ENCODE results near the gene CDCP1. TPM values are rescaled to one million over a fixed set of nuclear protein-coding genes. Genes with fewer than 3 reads are reported as not detected.

The CDCP1 gene
- total RNA-seq, 1 donor from 2014 or later = under 0.01 TPM

DNA sequence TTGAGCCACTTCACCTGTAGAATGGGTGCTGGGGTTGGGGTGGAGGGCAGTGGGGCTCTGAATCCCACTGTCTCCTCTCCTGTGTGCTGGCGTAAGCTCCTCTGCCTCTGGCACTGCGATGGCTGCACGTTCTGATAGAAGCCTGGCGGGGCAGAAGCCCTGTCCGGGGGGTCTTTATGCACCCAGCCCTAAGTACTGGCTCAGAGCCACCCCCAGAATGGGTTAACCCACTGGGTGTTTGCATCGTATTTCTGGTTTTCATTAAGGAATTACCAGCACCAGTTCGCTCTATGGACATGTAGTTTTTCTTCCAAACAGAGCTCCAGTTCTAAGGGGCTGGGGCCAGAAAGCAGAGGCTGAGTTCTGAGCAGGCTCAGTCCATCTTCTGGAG lies 37.7 kb upstream of the CDCP1 start:
- Histone ChIP-seq H3K9ac (ENCODE audit: low read depth in 1 of 3, low read length in 3 of 3) (no peak overlapping the region), H3K4me1 (ENCODE audit: control insufficient read depth in 3 of 3, insufficient read depth in 3 of 3, low read length in 3 of 3) (peaks cover 9 to 20% (median 10%) of the 10 kb centered on the region in 3 donors)

DNA sequence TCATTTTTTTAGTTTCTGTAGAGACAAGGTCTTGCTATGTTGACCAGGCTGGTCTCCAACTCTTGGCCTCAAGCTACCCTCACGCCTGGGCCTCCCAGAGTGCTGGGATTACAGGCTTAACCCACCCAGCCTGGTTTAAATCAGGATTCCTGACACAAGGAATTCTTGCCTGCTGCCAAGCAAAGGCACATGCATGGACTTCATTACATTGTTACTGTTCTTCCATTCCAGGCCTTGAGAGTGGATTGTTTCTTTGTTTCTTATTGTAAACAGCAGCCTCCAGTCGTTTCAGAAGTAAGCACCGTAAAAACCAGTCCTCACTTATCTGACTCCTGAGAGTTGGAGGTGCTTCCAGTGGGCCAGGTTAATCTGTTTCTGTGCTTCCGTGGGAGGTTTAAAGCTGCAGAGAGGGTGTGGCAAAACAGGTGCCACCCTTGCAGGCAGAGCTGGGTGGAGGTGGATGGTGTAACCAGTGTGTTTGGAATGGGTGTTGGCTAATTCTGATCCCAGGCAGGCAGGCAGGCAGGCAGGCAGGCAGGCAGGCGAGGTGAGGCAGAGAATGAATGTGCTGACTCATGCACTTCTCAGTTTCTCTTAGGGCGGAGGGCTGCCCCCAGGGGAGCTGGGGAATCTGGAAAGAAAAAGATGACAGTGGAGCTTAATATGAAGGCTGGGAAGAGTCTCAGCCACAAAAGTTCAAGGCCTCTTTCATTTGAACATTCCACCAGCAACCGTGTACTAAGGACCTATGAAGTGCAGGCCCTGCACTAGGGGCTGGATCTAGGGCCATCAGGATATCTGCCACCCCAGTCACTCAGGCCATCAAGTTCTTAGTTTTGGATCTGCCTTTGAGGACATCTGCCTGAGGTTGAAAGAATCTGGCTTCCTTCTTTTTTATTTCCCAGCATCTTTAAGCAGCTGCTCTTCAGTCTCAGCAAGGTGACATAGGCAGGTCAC lies 37.0 kb upstream of the CDCP1 start:
- H3K9ac ChIP-seq (ENCODE audit: low read depth in 1 of 3, low read length in 3 of 3) = no peak overlapping the region
- peak overlapping the region in 1 of 3 donors; percentile 9 for H3K4me3 ChIP-seq (ENCODE audit: low read length in 3 of 3)
- H3K4me1 ChIP-seq (ENCODE audit: control insufficient read depth in 3 of 3, insufficient read depth in 3 of 3, low read length in 3 of 3) = peaks cover 15 to 26% (median 16%) of the 10 kb centered on the region in 3 donors
- H3K27me3 ChIP-seq (ENCODE audit: control insufficient read depth in 3 of 3, insufficient read depth in 3 of 3, low read length in 3 of 3) = no peaks in the 10 kb centered on the region
- H3K36me3 ChIP-seq (ENCODE audit: control insufficient read depth in 3 of 3, insufficient read depth in 3 of 3, low read length in 3 of 3) = no peaks in the 10 kb centered on the region
- H3K9me3 ChIP-seq (ENCODE audit: control insufficient read depth in 3 of 3, low read length in 3 of 3) = no peaks in the 10 kb centered on the region
- H3K27ac ChIP-seq (ENCODE audit: low read depth, low read length) = peak overlapping the region; percentile 44

More for the DNA sequence above, 37.7 kb upstream of the CDCP1 start:
- Histone ChIP-seq H3K27ac (ENCODE audit: low read depth, low read length) (no peak overlapping the region), H3K9me3 (ENCODE audit: control insufficient read depth in 3 of 3, low read length in 3 of 3) (no peaks in the 10 kb centered on the region), H3K4me3 (ENCODE audit: low read length in 3 of 3) (no peak overlapping the region), H3K36me3 (ENCODE audit: control insufficient read depth in 3 of 3, insufficient read depth in 3 of 3, low read length in 3 of 3) (no peaks in the 10 kb centered on the region), H3K27me3 (ENCODE audit: control insufficient read depth in 3 of 3, insufficient read depth in 3 of 3, low read length in 3 of 3) (no peaks in the 10 kb centered on the region)

GRCh38 chr3:45181496-45181895 lies 35.3 kb upstream of the CDCP1 start:
- Histone ChIP-seq H3K9me3 (ENCODE audit: control insufficient read depth in 3 of 3, low read length in 3 of 3) (no peaks in the 10 kb centered on the region), H3K4me1 (ENCODE audit: control insufficient read depth in 3 of 3, insufficient read depth in 3 of 3, low read length in 3 of 3) (peaks cover 20 to 38% (median 21%) of the 10 kb centered on the region in 3 donors), H3K4me3 (ENCODE audit: low read length in 3 of 3) (no peak overlapping the region), H3K27me3 (ENCODE audit: control insufficient read depth in 3 of 3, insufficient read depth in 3 of 3, low read length in 3 of 3) (no peaks in the 10 kb centered on the region), H3K9ac (ENCODE audit: low read depth in 1 of 3, low read length in 3 of 3) (no peak overlapping the region), H3K36me3 (ENCODE audit: control insufficient read depth in 3 of 3, insufficient read depth in 3 of 3, low read length in 3 of 3) (no peaks in the 10 kb centered on the region), H3K27ac (ENCODE audit: low read depth, low read length) (no peak overlapping the region)

- H3K9ac ChIP-seq (ENCODE audit: low read depth in 1 of 3, low read length in 3 of 3) = no peak overlapping the region
- H3K9me3 ChIP-seq (ENCODE audit: control insufficient read depth in 3 of 3, low read length in 3 of 3) = no peaks in the 10 kb centered on the region
- H3K27me3 ChIP-seq (ENCODE audit: control insufficient read depth in 3 of 3, insufficient read depth in 3 of 3, low read length in 3 of 3) = no peaks in the 10 kb centered on the region
- H3K27ac ChIP-seq (ENCODE audit: low read depth, low read length) = no peak overlapping the region
- H3K4me1 ChIP-seq (ENCODE audit: control insufficient read depth in 3 of 3, insufficient read depth in 3 of 3, low read length in 3 of 3) = peaks cover 20 to 38% (median 21%) of the 10 kb centered on the region in 3 donors
- H3K36me3 ChIP-seq (ENCODE audit: control insufficient read depth in 3 of 3, insufficient read depth in 3 of 3, low read length in 3 of 3) = no peaks in the 10 kb centered on the region
- no peak overlapping the region for H3K4me3 ChIP-seq (ENCODE audit: low read length in 3 of 3)
Observed at GRCh38 chr3:45180899-45181298, 34.7 kb upstream of the CDCP1 start.

- Histone ChIP-seq H3K4me3 (ENCODE audit: low read length in 3 of 3) (no peak overlapping the region), H3K27me3 (ENCODE audit: control insufficient read depth in 3 of 3, insufficient read depth in 3 of 3, low read length in 3 of 3) (no peaks in the 10 kb centered on the region), H3K9ac (ENCODE audit: low read depth in 1 of 3, low read length in 3 of 3) (no peak overlapping the region), H3K4me1 (ENCODE audit: control insufficient read depth in 3 of 3, insufficient read depth in 3 of 3, low read length in 3 of 3) (peaks cover 20 to 38% (median 21%) of the 10 kb centered on the region in 3 donors), H3K27ac (ENCODE audit: low read depth, low read length) (no peak overlapping the region), H3K9me3 (ENCODE audit: control insufficient read depth in 3 of 3, low read length in 3 of 3) (no peaks in the 10 kb centered on the region), H3K36me3 (ENCODE audit: control insufficient read depth in 3 of 3, insufficient read depth in 3 of 3, low read length in 3 of 3) (no peaks in the 10 kb centered on the region)
Observed at GRCh38 chr3:45180051-45180450, 33.9 kb upstream of the CDCP1 start.

DNA sequence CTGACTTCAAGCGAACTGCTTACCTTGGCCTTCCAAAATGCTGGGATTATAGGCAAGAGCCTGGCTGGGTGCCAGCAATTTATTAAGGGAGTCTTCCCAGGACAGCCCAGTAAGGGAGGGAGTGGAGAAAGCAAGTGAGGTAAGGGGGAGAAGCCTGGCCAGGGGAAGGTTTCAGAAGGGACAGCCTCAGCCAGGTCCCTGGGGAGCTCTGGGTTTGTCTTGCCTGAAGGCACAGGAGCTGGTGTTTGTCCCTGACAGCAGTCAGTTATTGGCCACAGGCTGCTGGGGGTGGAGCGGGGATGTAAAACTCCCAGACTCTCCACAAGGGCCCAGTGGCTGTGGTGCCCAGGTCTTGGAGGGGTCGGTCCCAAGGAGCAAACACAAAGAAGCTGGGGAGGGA lies 33.0 kb upstream of the CDCP1 start:
- H3K9me3 ChIP-seq (ENCODE audit: control insufficient read depth in 3 of 3, low read length in 3 of 3) = no peaks in the 10 kb centered on the region
- no peaks in the 10 kb centered on the region for H3K27me3 ChIP-seq (ENCODE audit: control insufficient read depth in 3 of 3, insufficient read depth in 3 of 3, low read length in 3 of 3)
- peak overlapping the region; percentile 63 for H3K27ac ChIP-seq (ENCODE audit: low read depth, low read length)
- H3K9ac ChIP-seq (ENCODE audit: low read depth in 1 of 3, low read length in 3 of 3) = no peak overlapping the region
- H3K4me1 ChIP-seq (ENCODE audit: control insufficient read depth in 3 of 3, insufficient read depth in 3 of 3, low read length in 3 of 3) = peaks cover 20 to 38% (median 21%) of the 10 kb centered on the region in 3 donors
- no peak overlapping the region for H3K4me3 ChIP-seq (ENCODE audit: low read length in 3 of 3)
- no peaks in the 10 kb centered on the region for H3K36me3 ChIP-seq (ENCODE audit: control insufficient read depth in 3 of 3, insufficient read depth in 3 of 3, low read length in 3 of 3)

DNA sequence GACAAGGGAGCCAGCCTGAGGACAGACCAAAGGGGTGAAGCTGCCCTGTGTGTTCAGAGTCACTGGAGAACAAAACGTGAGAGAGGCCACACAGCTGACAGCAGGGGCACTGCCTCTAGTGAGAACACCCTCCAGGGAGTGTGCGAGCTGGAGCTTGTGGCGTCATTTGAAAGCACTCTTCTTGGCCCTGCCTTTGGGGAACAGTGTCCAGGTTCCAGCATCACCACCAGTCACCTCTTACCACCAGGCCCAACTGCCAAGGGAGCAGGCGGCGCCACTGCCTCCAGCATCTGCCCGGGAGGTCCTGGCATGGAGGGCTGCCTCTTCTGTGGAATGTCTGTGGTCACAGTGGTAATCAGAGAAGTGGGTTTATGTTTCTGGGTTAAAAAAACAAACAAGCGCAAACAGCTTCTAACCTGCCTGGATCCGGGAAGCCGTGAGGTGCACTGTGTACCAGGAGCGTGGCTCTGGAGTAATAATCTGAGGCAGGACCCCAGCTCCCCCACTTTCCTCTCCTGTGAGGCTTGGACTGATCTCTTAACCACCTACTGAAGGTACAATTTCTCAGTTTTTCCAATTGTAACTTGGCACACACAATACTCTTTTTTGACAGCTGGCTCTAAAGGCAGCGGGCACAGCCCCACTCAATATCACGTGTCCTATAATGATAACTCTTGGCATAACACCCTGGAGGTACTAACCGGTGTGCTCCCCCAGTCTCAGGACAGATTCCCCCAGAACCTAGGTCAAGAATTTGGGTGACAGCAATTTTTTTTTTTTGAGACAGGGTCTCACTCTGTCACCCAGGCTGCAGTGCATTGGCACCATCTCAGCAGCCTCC lies 32.2 kb upstream of the CDCP1 start:
- no peaks in the 10 kb centered on the region for H3K27me3 ChIP-seq (ENCODE audit: control insufficient read depth in 3 of 3, insufficient read depth in 3 of 3, low read length in 3 of 3)
- peak overlapping the region in 1 of 3 donors; percentile 13 for H3K4me3 ChIP-seq (ENCODE audit: low read length in 3 of 3)
- H3K4me1 ChIP-seq (ENCODE audit: control insufficient read depth in 3 of 3, insufficient read depth in 3 of 3, low read length in 3 of 3) = peaks cover 20 to 33% (median 21%) of the 10 kb centered on the region in 3 donors
- H3K9me3 ChIP-seq (ENCODE audit: control insufficient read depth in 3 of 3, low read length in 3 of 3) = no peaks in the 10 kb centered on the region
- H3K27ac ChIP-seq (ENCODE audit: low read depth, low read length) = peak overlapping the region; percentile 63
- H3K36me3 ChIP-seq (ENCODE audit: control insufficient read depth in 3 of 3, insufficient read depth in 3 of 3, low read length in 3 of 3) = no peaks in the 10 kb centered on the region
- H3K9ac ChIP-seq (ENCODE audit: low read depth in 1 of 3, low read length in 3 of 3) = peak overlapping the region in 2 of 3 donors; percentile 25 to 28

GRCh38 chr3:45176912-45177311 lies 30.7 kb upstream of the CDCP1 start:
- H3K27ac ChIP-seq (ENCODE audit: low read depth, low read length) = no peak overlapping the region
- peaks cover 13 to 25% (median 14%) of the 10 kb centered on the region in 3 donors for H3K4me1 ChIP-seq (ENCODE audit: control insufficient read depth in 3 of 3, insufficient read depth in 3 of 3, low read length in 3 of 3)
- no peaks in the 10 kb centered on the region for H3K36me3 ChIP-seq (ENCODE audit: control insufficient read depth in 3 of 3, insufficient read depth in 3 of 3, low read length in 3 of 3)
- H3K9me3 ChIP-seq (ENCODE audit: control insufficient read depth in 3 of 3, low read length in 3 of 3) = no peaks in the 10 kb centered on the region
- H3K9ac ChIP-seq (ENCODE audit: low read depth in 1 of 3, low read length in 3 of 3) = no peak overlapping the region
- no peaks in the 10 kb centered on the region for H3K27me3 ChIP-seq (ENCODE audit: control insufficient read depth in 3 of 3, insufficient read depth in 3 of 3, low read length in 3 of 3)
- H3K4me3 ChIP-seq (ENCODE audit: low read length in 3 of 3) = no peak overlapping the region

- Histone ChIP-seq H3K9me3 (ENCODE audit: control insufficient read depth in 3 of 3, low read length in 3 of 3) (no peaks in the 10 kb centered on the region), H3K27ac (ENCODE audit: low read depth, low read length) (no peak overlapping the region), H3K4me1 (ENCODE audit: control insufficient read depth in 3 of 3, insufficient read depth in 3 of 3, low read length in 3 of 3) (peaks cover 19 to 37% (median 26%) of the 10 kb centered on the region in 3 donors), H3K27me3 (ENCODE audit: control insufficient read depth in 3 of 3, insufficient read depth in 3 of 3, low read length in 3 of 3) (no peaks in the 10 kb centered on the region), H3K4me3 (ENCODE audit: low read length in 3 of 3) (no peak overlapping the region), H3K36me3 (ENCODE audit: control insufficient read depth in 3 of 3, insufficient read depth in 3 of 3, low read length in 3 of 3) (no peaks in the 10 kb centered on the region), H3K9ac (ENCODE audit: low read depth in 1 of 3, low read length in 3 of 3) (no peak overlapping the region)
Observed at GRCh38 chr3:45174234-45174633, 28.1 kb upstream of the CDCP1 start.

Data from skeletal muscle tissue (tissue), 4 donors.